Small intestine (tissue), 7 donors: ENCODE results near the gene SHOC2. TPM values are rescaled to one million over a fixed set of nuclear protein-coding genes. Genes with fewer than 3 reads are reported as not detected.

Source experiments
- DNase-seq, 2 donors: peaks; one replicate each; pipeline versions ENCODE4 v3.0.0 to v3.0.0-alpha.2; 2013
- FAIRE-seq: peaks from 2 replicates; lab custom pipeline; 2012; peaks lifted over from hg19 to GRCh38; lab: Jason Lieb, UNC
- H3K27ac ChIP-seq, 3 donors: one replicate each; pipeline ENCODE4 v1.5.1; 2013; ENCODE audit warnings: low read length in 2 of 3, mild to moderate bottlenecking in 2 of 3, control low read depth in 1 of 3, inconsistent platforms in 1 of 3, low read depth in 1 of 3, moderate library complexity in 1 of 3
- H3K27me3 ChIP-seq, 3 donors: one replicate each; pipeline ENCODE4 v1.6.1; 2013; ENCODE audit warnings: low read length in 3 of 3, inconsistent platforms in 1 of 3; ENCODE audit not compliant: control insufficient read depth in 3 of 3, insufficient read depth in 3 of 3
- H3K36me3 ChIP-seq, 3 donors: one replicate each; pipeline ENCODE4 v1.6.1; 2013; ENCODE audit warnings: low read length in 3 of 3, inconsistent platforms in 1 of 3, low read depth in 1 of 3, mild to moderate bottlenecking in 1 of 3, moderate library complexity in 1 of 3; ENCODE audit not compliant: control insufficient read depth in 3 of 3, insufficient read depth in 2 of 3
- H3K4me1 ChIP-seq, 3 donors: one replicate each; pipeline ENCODE4 v1.6.1; 2013; ENCODE audit warnings: low read length in 2 of 3, inconsistent platforms in 1 of 3, low read depth in 1 of 3, mild to moderate bottlenecking in 1 of 3, moderate library complexity in 1 of 3; ENCODE audit not compliant: control insufficient read depth in 3 of 3, insufficient read depth in 2 of 3
- H3K4me3 ChIP-seq, 3 donors: one replicate each; pipeline ENCODE4 v1.5.1; 2013; ENCODE audit warnings: low read length in 3 of 3, control low read depth in 1 of 3, inconsistent platforms in 1 of 3, low read depth in 1 of 3, mild to moderate bottlenecking in 1 of 3, moderate library complexity in 1 of 3
- H3K9me3 ChIP-seq, 2 donors: one replicate each; pipeline ENCODE4 v1.6.1; 2013; ENCODE audit warnings: low read depth in 1 of 2, low read length in 1 of 2; ENCODE audit not compliant: control insufficient read depth in 2 of 2, insufficient read depth in 1 of 2
- WGBS, 3 donors: extraction: QIAGEN DNeasy Blood & Tissue Kit; methylation state at CpG; one replicate each; pipeline ENCODE4 v1.1.7; 2013; 5-methylcytosine and 5-hydroxymethylcytosine counted together
- polyA plus RNA-seq, 4 donors: library from polyadenylated mRNA; stranded (reverse) in 3 of 4; unstranded in 1 of 4; fragments of 200-250 nt in 3 of 4; fragments of 120-200 nt in 1 of 4; gene quantifications; one replicate each; pipeline versions ENCODE4 v1.2.1 to v1.2.3, GENCODE V29; 2013
- donor health status: healthy with polysubstance abuse.
- donor health status: control.
- donor health status: control.
- donor health status: Bipolar disorder and iron deficiency.
- donor health status: healthy.

Gene SHOC2
- polyA plus RNA-seq, 4 donors: 17.8 to 34.5 (median 25.3) TPM

DNA sequence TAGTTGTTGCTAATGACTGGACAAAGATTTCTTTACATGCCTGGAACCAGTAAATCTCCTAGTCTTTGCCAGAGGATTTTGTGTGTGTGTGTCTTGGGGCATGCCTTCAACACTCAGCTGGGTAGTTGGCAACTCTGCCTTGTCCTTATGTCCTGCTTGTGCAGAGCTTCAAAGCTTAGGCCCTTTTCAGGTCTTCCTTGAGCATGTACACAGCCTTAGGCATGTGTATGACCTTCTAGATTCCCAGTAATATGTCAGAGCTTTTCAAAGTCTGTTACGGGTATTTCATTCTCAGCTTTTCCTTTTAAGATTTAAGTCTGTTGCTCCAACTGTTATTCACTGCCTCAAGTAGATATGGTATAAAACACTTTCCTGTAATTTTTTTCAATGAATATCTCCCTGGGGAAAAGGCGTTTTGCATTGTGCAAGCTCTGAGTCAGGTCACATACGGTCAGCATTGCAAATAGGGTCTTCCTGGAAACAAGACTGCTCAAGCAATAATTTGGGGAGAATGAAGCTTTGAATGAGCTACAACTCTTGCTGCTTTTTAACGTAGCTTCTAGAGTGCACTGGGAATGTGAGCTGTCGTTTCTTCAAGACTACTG lies 25.5 kb downstream of the SHOC2 start:
- no peak overlapping the region for H3K4me3 ChIP-seq
- peaks cover 0 to 13% (median 2%) of the 10 kb centered on the region in 3 donors for H3K36me3 ChIP-seq
- peaks cover 0 to 3% of the 10 kb centered on the region in 2 donors for H3K9me3 ChIP-seq
- no peak for DNase-seq
- 79 to 90% (median 89%) methylated on average over 5 of the region's 5 CpGs for WGBS, 3 donors
- FAIRE-seq: no peak
- no peak overlapping the region for H3K27ac ChIP-seq
- no peaks in the 10 kb centered on the region for H3K27me3 ChIP-seq
- H3K4me1 ChIP-seq: no peaks in the 10 kb centered on the region

DNA sequence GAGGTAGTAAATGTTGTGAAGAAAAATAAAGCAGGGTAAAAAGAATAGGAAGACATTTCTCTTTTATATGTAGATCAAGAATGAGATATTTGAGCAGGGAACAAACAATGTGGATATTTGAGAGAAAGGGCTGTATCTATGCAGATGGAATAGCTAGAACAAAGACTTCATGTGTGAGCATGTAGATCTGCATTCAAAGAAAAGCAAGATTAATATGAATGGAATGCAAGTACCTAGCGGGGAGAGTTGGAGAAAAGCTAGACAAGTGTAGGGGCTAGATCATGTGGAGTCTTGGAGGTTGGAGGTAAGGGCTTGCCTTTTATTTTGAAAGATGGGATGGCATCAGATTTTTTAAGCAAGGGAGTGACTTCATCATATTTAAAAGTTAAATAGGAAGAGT lies 27.1 kb downstream of the SHOC2 start:
- H3K4me3 ChIP-seq: no peak overlapping the region
- no peaks in the 10 kb centered on the region for H3K4me1 ChIP-seq
- H3K36me3 ChIP-seq: peaks cover 0 to 6% (median 2%) of the 10 kb centered on the region in 3 donors
- H3K27me3 ChIP-seq: no peaks in the 10 kb centered on the region
- WGBS, 3 donors: 87 to 100% (median 94%) methylated on average over 1 of the region's 1 CpG
- no peak overlapping the region for H3K27ac ChIP-seq
- no peak for FAIRE-seq
- DNase-seq: no peak
- H3K9me3 ChIP-seq: peaks cover 0 to 3% of the 10 kb centered on the region in 2 donors

DNA sequence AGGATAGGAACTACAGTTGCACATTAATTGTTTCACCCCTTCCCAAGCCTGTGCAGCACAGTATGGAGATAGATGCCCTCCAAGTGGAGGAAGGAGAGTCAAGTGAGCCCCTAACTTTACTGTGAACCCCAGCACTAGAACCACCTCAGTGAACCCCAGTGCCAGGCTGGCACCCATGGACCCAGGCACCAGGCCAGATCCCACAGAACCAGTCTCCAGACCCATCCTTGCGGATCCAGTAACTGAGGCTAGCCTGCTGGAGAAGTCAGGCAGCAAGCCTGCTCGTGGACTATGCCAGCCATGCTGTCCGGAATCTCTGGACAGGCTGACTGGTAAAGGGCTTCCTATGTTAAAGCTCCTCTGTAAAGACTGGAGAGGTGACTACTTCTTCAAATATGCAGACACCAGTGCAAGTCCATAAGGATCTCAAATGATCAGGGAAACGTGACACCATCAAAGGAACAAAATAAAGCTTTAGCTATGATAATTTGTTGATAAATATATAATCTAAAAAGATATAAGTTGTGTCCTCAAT lies 27.7 kb downstream of the SHOC2 start:
- FAIRE-seq (no peak), DNase-seq (no peak)
- 71 to 82% (median 77%) methylated on average over 4 of the region's 4 CpGs for WGBS, 3 donors
- Histone ChIP-seq H3K36me3 (peaks cover 0 to 9% (median 2%) of the 10 kb centered on the region in 3 donors), H3K27me3 (no peaks in the 10 kb centered on the region), H3K4me3 (no peak overlapping the region), H3K4me1 (no peaks in the 10 kb centered on the region), H3K9me3 (peaks cover 0 to 3% of the 10 kb centered on the region in 2 donors), H3K27ac (no peak overlapping the region)

DNA sequence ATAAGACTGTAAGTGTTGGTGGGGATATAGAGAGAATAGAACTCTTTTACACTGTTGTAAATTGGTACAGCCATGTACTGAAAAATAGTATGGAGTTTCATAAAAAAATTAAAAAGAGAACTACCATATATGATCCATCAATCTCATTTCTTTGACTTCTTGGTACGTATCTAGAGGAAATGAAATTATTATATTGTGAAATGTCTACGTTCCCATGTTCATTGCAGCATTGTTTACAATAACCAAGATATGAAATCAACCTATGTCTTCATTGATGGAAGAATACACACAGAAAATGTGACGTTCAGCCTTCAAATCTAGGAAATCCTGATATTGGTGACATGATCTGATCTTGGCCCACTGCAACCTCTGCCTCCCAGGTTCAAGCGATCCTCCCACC lies 32.0 kb downstream of the SHOC2 start:
- Histone ChIP-seq H3K4me1 (no peaks in the 10 kb centered on the region), H3K4me3 (no peak overlapping the region), H3K27me3 (no peaks in the 10 kb centered on the region), H3K27ac (no peak overlapping the region), H3K9me3 (no peaks in the 10 kb centered on the region), H3K36me3 (peaks cover 0 to 9% (median 2%) of the 10 kb centered on the region in 3 donors)
- FAIRE-seq (no peak), DNase-seq (no peak)
- WGBS, 3 donors: 90 to 97% (median 92%) methylated on average over 4 of the region's 4 CpGs

DNA sequence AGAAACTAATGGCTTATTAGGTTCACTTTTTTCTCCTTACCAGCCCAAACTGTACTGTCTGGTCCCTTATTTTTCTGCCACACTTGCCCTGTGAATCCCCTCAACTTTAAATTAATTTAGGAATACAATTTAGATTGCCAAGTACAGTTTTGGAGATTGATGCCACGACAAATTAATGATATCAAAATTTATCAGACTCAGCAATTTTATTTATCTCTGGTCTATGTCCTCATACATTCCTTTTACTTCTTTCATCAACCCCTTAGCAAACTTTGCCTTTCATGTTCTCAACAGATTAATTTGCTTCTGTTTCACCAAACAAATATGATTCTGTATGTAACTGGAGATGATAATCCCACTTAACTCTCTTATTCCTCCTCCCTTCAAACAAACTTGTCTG lies 38.2 kb downstream of the SHOC2 start:
- H3K4me1 ChIP-seq: peaks cover 0 to 3% (median 0%) of the 10 kb centered on the region in 3 donors
- no peak overlapping the region for H3K4me3 ChIP-seq
- WGBS, 3 donors: 76 to 89% (median 83%) methylated on average over 1 of the region's 1 CpG
- H3K27me3 ChIP-seq: no peaks in the 10 kb centered on the region
- H3K36me3 ChIP-seq: peaks cover 0 to under 1% (median 0%) of the 10 kb centered on the region in 3 donors
- no peak overlapping the region for H3K27ac ChIP-seq
- no peaks in the 10 kb centered on the region for H3K9me3 ChIP-seq
- FAIRE-seq (no peak), DNase-seq (no peak)

DNA sequence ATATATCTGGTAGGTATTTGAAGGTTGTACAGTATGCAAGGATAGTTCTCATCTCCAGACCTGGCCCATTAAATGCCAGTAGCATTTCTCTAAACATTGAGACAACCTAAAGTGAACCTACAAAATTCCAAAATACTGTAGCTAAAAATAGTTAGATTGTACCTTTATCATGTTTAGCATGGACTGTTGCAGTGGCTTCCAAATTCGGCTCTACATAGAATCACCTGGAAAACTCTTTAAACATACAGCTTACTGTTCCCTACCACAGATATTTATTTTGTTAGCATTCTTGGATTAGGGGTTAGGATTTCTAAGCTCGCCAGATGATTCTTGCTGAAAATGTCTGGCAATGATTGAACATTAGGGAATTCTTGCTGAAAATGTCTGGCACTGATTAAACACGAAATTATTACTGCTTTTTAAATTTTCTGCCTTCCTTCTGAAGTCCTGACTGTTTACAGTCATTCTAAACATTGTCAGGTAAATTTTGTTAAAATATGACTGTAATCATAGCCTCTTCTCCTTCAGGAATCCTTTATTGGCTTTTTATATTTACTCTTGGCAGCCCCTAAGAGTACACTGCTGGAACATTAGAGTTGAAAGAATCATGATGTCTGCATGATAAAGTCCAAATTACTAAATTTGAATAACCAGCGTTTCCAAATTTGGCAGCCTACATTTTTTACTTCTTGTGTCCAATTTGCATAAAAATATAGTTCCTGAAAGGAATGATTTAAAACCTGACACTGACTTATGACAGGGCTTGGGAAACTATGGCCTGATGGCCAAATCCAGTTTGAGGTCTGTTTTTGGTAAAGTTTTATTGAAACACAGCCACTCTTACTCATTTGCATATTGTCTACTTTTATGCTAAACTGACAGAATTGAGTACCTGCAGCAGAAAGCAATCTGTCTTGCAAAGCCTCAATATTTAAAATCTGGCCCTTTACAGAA lies 40.3 kb downstream of the SHOC2 start:
- Histone ChIP-seq H3K36me3 (peaks cover 0 to 1% (median 0%) of the 10 kb centered on the region in 3 donors), H3K9me3 (no peaks in the 10 kb centered on the region), H3K4me1 (peaks cover 0 to 3% (median 0%) of the 10 kb centered on the region in 3 donors), H3K4me3 (no peak overlapping the region), H3K27me3 (no peaks in the 10 kb centered on the region), H3K27ac (no peak overlapping the region)
- DNase-seq (no peak), FAIRE-seq (no peak)
- 60 to 74% (median 71%) methylated on average over 4 of the region's 4 CpGs for WGBS, 3 donors

DNA sequence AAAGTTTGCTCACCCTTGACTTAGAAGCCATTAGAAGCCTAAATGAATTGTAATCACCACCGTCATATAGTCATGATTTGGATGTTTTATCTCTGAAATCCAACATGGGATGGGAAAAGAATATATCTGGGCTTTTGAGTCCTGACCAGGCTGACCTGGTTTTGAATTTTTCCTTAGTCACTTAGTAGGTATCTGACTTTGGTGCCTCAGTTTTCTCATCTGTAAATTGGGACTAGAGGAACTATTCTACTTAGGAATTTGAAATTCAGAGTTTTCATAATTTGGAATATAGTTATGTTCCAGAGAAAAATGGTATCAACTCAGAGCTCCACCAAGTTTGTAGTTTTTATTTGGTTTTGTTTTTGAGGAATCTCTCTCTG lies 40.9 kb downstream of the SHOC2 start:
- Histone ChIP-seq H3K9me3 (no peaks in the 10 kb centered on the region), H3K4me3 (no peak overlapping the region), H3K27me3 (no peaks in the 10 kb centered on the region), H3K27ac (no peak overlapping the region), H3K4me1 (peaks cover 0 to 3% (median 0%) of the 10 kb centered on the region in 3 donors), H3K36me3 (peaks cover 0 to 2% (median 0%) of the 10 kb centered on the region in 3 donors)
- WGBS, 3 donors: 55 to 93% (median 90%) methylated on average over 1 of the region's 1 CpG
- no peak for FAIRE-seq
- DNase-seq: no peak

DNA sequence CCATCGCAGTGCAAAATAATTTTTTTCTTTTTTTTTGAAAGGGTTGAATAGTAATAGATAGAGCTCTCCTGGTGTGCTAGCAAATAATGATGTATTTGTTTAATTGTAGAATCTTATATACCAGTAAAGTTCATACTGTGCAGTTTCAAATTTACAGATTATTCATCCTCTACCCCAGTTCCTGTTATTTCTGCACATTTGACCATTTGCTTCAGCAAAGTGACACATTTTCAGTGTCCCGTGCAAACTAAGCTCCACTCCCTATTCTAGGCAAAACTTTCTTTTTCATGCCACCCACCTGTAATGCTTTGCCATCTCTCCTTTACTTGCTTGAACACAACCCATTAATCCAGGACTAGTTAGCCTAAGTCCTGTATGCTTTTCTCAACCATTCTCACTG lies 43.0 kb downstream of the SHOC2 start:
- FAIRE-seq (no peak), DNase-seq (no peak)
- Histone ChIP-seq H3K4me3 (no peak overlapping the region), H3K36me3 (peaks cover 0 to 2% (median 0%) of the 10 kb centered on the region in 3 donors), H3K27me3 (no peaks in the 10 kb centered on the region), H3K4me1 (peaks cover 0 to 3% (median 0%) of the 10 kb centered on the region in 3 donors), H3K27ac (no peak overlapping the region), H3K9me3 (no peaks in the 10 kb centered on the region)
- 83 to 88% (median 84%) methylated on average over 2 of the region's 2 CpGs for WGBS, 3 donors
